ENCODE data around the gene FADS2.

The FADS2 gene

GRCh38 chr11:61870541-61871031 lies 42.5 kb downstream of the FADS2 start:
- no peak for TF ChIP-seq POU6F1 (CRISPR knock-in tag; IDR thresholded peaks at IDR 0.05; ENCODE audit: borderline replicate concordance, low read depth)
- TF ChIP-seq TOX (CRISPR knock-in tag; IDR thresholded peaks at IDR 0.05; ENCODE audit: borderline replicate concordance): no peak
- TF ChIP-seq ZNF70 (CRISPR knock-in tag; IDR thresholded peaks at IDR 0.05): no peak
- TF ChIP-seq ARNTL (CRISPR knock-in tag; IDR thresholded peaks at IDR 0.05; ENCODE audit: borderline replicate concordance, low read depth): no peak
- TF ChIP-seq CREB5 (CRISPR knock-in tag; IDR thresholded peaks at IDR 0.05; ENCODE audit: low read depth): no peak
- TF ChIP-seq CSDC2 (CRISPR knock-in tag; IDR thresholded peaks at IDR 0.05): no peak
- TF ChIP-seq BACH2 (CRISPR knock-in tag; IDR thresholded peaks at IDR 0.05; ENCODE audit: borderline replicate concordance): no peak
- no peak for TF ChIP-seq PPARA (CRISPR knock-in tag; IDR thresholded peaks at IDR 0.05; ENCODE audit: borderline replicate concordance)
- TF ChIP-seq CSRNP3 (CRISPR knock-in tag; IDR thresholded peaks at IDR 0.05): no peak
- no peak for TF ChIP-seq ZC3H10 (CRISPR knock-in tag; IDR thresholded peaks at IDR 0.05)
- TF ChIP-seq RARB (CRISPR knock-in tag; IDR thresholded peaks at IDR 0.05): no peak
- no peak for TF ChIP-seq ZNF565 (CRISPR knock-in tag; conservative IDR thresholded peaks at IDR 0.05; ENCODE audit: low read depth)
- TF ChIP-seq TCF4 (CRISPR knock-in tag; IDR thresholded peaks at IDR 0.05; ENCODE audit: borderline replicate concordance): no peak
- TF ChIP-seq ZNF8 (CRISPR knock-in tag; IDR thresholded peaks at IDR 0.05): no peak
- no peak for ATAC-seq

DNA sequence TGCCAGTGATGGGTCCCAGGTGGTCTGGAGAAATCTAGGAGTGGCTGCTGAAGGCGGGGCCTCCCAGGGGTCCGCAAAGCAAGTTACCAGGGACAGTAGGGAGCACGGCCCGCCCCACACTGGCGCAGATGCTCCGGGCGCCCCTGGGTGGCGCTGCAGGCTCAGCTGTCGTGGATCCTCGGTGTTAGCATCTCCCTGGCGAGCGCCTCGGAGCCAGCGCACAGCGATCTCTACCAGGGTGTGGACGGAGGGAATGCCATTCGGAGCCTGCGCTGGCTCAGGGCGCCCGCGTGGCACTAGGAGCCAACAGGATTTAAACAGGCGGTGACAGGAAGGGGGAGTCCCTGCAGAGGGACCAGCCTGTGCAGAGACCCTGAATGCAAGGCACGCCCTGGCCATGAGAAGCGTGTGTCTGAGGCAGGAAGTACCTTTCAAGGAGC lies 43.1 kb downstream of the FADS2 start:
- TF ChIP-seq ZNF565 (CRISPR knock-in tag; conservative IDR thresholded peaks at IDR 0.05; ENCODE audit: low read depth) (no peak), ISL1 (CRISPR knock-in tag; IDR thresholded peaks at IDR 0.05) (no peak), TSHZ2 (CRISPR knock-in tag; IDR thresholded peaks at IDR 0.05) (no peak), CREB5 (CRISPR knock-in tag; IDR thresholded peaks at IDR 0.05; ENCODE audit: low read depth) (no peak), ZC3H10 (CRISPR knock-in tag; IDR thresholded peaks at IDR 0.05) (no peak)
- peak; percentile 97 for ATAC-seq

DNA sequence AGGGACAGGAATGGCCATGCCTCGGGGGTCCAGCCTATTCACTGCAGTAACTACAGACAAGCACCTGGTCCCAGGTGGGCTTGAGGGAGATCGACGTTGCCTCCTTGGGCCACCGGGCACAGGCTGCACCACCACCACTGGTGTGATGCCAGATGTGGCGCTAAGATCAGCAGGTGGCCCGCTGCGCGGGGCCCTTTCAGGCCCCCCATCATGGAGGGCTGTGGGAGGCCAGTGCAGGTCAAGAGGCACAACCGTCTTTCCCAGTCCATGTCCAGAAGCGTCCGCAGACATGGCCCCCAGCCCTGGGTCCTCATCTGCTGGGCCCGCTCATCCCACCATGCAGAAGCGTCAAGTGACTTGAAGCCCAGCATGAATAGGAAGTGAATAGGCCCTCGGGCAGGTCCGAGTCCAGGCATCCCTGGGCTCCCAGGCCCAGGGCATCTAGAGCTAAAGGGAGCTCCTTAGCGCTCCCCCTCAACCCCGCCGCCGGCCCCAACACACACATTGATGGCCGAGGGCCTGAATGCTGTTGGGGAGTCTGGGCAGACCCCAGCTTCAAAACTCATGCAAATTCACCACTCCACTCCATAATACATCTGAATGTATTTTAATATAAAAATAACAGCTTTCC lies 45.0 kb downstream of the FADS2 start:
- no peak for TF ChIP-seq ESRRG (CRISPR knock-in tag; IDR thresholded peaks at IDR 0.05)
- TF ChIP-seq PPARA (CRISPR knock-in tag; IDR thresholded peaks at IDR 0.05; ENCODE audit: borderline replicate concordance): no peak
- TF ChIP-seq, protein P1, sequence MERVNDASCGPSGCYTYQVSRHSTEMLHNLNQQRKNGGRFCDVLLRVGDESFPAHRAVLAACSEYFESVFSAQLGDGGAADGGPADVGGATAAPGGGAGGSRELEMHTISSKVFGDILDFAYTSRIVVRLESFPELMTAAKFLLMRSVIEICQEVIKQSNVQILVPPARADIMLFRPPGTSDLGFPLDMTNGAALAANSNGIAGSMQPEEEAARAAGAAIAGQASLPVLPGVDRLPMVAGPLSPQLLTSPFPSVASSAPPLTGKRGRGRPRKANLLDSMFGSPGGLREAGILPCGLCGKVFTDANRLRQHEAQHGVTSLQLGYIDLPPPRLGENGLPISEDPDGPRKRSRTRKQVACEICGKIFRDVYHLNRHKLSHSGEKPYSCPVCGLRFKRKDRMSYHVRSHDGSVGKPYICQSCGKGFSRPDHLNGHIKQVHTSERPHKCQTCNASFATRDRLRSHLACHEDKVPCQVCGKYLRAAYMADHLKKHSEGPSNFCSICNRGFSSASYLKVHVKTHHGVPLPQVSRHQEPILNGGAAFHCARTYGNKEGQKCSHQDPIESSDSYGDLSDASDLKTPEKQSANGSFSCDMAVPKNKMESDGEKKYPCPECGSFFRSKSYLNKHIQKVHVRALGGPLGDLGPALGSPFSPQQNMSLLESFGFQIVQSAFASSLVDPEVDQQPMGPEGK (CRISPR knock-in tag; IDR thresholded peaks at IDR 0.05; ENCODE audit: borderline replicate concordance): no peak
- TF ChIP-seq CSRNP3 (CRISPR knock-in tag; IDR thresholded peaks at IDR 0.05): no peak
- no peak for TF ChIP-seq TOX (CRISPR knock-in tag; IDR thresholded peaks at IDR 0.05; ENCODE audit: borderline replicate concordance)
- TF ChIP-seq CREB5 (CRISPR knock-in tag; IDR thresholded peaks at IDR 0.05; ENCODE audit: low read depth): no peak
- no peak for TF ChIP-seq CSDC2 (CRISPR knock-in tag; IDR thresholded peaks at IDR 0.05)
- no peak for TF ChIP-seq BACH2 (CRISPR knock-in tag; IDR thresholded peaks at IDR 0.05; ENCODE audit: borderline replicate concordance)
- no peak for TF ChIP-seq POU6F1 (CRISPR knock-in tag; IDR thresholded peaks at IDR 0.05; ENCODE audit: borderline replicate concordance, low read depth)
- no peak for TF ChIP-seq ZFP3 (CRISPR knock-in tag; IDR thresholded peaks at IDR 0.05)
- ATAC-seq: no peak
